Loucy (cell line): ENCODE results near the gene BRD4.

ENCODE experiments used
- CTCF ChIP-seq: fragments of 200-600 bp; sonication (generic); conservative IDR thresholded peaks from 2 replicates; pipeline ENCODE4 v1.5.1; 2014; ENCODE audit warnings: mild to moderate bottlenecking, antibody characterized with exemption, low read length
- EZH2phosphoT487 ChIP-seq: fragments of 200-600 bp; IDR thresholded peaks from 2 replicates; pipeline ENCODE4 v1.6.1; 2018; ENCODE audit warnings: antibody characterized with exemption, mild to moderate bottlenecking, moderate library complexity, borderline replicate concordance

GRCh38 chr19:15337202-15337601 lies 4.9 kb upstream of the BRD4 start:
- TF ChIP-seq CTCF: no peak
- TF ChIP-seq EZH2phosphoT487: no peak
